Right cardiac atrium (tissue), 5 donors: ENCODE measurements around the gene DZIP1L. TPM values are rescaled to one million over a fixed set of nuclear protein-coding genes. Genes with fewer than 3 reads are reported as not detected.

Source experiments
- ATAC-seq, 2 donors: fragments of 200-7000 bp; cut with Tn5 transposase; one replicate each; pipeline versions ENCODE4 v1.8.0 to v1.9.1; 2020; ENCODE audit warnings: moderate library complexity in 2 of 2, mild to moderate bottlenecking in 1 of 2
- DNase-seq, 3 donors: peaks; one replicate each; pipeline ENCODE4 v3.0.0-alpha.2; 2020
- H3K27ac ChIP-seq: one replicate; pipeline ENCODE4 v1.5.1; 2013; ENCODE audit warnings: mild to moderate bottlenecking, low read length, control low read depth, moderate library complexity
- H3K27me3 ChIP-seq: one replicate; pipeline ENCODE4 v1.6.1; 2013; ENCODE audit not compliant: control insufficient read depth, insufficient read depth
- H3K4me1 ChIP-seq: one replicate; pipeline ENCODE4 v1.6.1; 2013; ENCODE audit warnings: low read length; ENCODE audit not compliant: control insufficient read depth, insufficient read depth
- H3K4me3 ChIP-seq: one replicate; pipeline ENCODE4 v1.5.1; 2013; ENCODE audit warnings: low read length, control low read depth
- H3K9me3 ChIP-seq: one replicate; pipeline ENCODE4 v1.6.1; 2013; ENCODE audit warnings: low read length; ENCODE audit not compliant: control insufficient read depth
- WGBS: extraction: QIAGEN DNeasy Blood & Tissue Kit; methylation state at CpG from one replicate; pipeline ENCODE4 v1.1.7; 2013; 5-methylcytosine and 5-hydroxymethylcytosine counted together
- intact Hi-C, 4 donors: fragments of 100-400 bp; cut with DNase I; formaldehyde crosslinking; loops; one replicate each; pipeline versions ENCODE4 v1.11.0 to v1.14.0; 2022 to 2023
- polyA plus RNA-seq: library from polyadenylated mRNA; stranded (reverse); fragments of 200-250 nt; gene quantifications from one replicate; pipeline ENCODE4 v1.2.3, GENCODE V29; 2013
- total RNA-seq, 4 donors: library from RNA; stranded (reverse); fragmentation: NEBNext Ultra II Directional; extraction: Animal tissue kit (Norgen Biotek cat#: 25700); gene quantifications; one replicate each; pipeline ENCODE4 v1.2.1, GENCODE V29; 2021
- donor health status: healthy with polysubstance abuse.
- donor health status: DM: no; HTN: yes; CAD: no.
- donor health status: DM: no; HTN: no; CAD: no.
- donor health status: DM: no; HTN: yes; CAD: no; lungs with severe emphysema.
- donor health status: DM: yes; HTN: yes; CAD: no.

DZIP1L gene
- total and polyA plus RNA-seq, 5 donors = 2.6 to 6.2 (median 3.8) TPM

DNA sequence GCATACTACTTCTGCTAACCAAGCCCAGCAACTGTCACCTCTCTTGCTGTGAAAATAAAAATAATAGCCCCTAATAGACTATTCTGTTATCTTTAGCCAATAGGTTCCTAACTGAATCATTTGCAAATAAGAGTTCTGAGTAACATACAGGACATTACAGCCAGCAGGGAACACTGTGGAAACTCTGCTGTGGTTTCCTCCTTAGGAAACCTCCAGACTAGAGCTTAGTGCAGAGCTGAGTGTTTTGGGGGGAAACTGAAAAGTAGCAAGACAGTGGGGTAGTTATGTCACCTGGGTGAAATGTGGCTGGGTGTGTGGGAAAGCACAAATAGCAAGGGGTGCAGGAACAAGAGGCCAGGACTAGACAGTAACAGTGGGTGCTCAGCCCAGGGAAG, 32.4 kb downstream of the DZIP1L start:
- ATAC-seq (no peak), DNase-seq (no peak)
- Histone ChIP-seq H3K4me3 (no peak overlapping the region), H3K27me3 (no peaks in the 10 kb centered on the region), H3K27ac (no peak overlapping the region), H3K4me1 (no peaks in the 10 kb centered on the region), H3K9me3 (no peaks in the 10 kb centered on the region)
- intact Hi-C loops = no loop called here

DNA sequence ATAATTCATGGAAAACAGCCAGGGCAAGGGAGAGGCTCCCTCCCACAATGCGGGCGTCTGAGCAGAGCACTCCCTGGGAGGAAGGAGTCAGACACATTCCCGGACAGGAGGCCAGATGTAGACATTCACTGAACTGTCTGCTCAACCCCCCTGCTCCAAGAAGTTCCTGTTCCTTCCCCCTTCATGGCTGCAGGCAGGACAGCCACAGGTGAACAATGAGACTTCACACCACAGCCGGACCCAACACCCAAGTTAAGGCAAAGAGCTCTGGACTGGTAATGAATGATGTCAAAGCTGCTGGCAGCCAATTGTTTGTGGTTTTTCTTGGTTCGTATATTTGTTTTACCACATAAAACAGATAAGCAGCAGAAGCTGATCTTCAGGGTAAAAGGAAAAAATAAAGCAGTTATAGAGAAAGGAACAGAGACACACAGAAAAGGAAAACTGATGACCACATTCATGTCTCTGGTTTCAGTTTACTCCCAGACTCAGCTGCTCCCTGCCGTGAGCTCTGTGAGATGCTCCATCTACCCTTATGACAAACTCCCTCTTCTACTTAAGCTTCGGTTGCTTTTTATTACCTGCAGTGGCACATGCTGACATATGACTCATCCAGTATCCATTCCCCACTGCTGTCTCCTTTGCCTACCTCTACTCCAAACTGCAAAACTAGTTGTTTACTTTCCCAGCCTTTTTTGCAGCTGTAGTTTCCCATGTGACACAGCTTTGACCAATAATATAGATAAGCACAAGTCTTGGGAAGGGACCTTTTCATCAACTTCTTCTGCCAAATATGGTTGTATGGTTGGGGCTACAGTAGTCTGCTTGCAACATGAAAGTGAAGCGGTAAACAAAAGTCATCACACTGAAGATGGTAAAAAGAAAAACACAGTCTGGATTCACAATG, 33.1 kb downstream of the DZIP1L start:
- 47% methylated on average over 8 of the region's 8 CpGs for WGBS
- no peaks in the 10 kb centered on the region for H3K27me3 ChIP-seq
- ATAC-seq (peak; percentile 75 to 80), DNase-seq (peak in 1 of 3 donors; percentile 61)
- intact Hi-C loops = no loop called here
- H3K4me1 ChIP-seq = no peaks in the 10 kb centered on the region
- peak overlapping the region; percentile 31 for H3K27ac ChIP-seq
- H3K9me3 ChIP-seq = no peaks in the 10 kb centered on the region
- H3K4me3 ChIP-seq = no peak overlapping the region

DNA sequence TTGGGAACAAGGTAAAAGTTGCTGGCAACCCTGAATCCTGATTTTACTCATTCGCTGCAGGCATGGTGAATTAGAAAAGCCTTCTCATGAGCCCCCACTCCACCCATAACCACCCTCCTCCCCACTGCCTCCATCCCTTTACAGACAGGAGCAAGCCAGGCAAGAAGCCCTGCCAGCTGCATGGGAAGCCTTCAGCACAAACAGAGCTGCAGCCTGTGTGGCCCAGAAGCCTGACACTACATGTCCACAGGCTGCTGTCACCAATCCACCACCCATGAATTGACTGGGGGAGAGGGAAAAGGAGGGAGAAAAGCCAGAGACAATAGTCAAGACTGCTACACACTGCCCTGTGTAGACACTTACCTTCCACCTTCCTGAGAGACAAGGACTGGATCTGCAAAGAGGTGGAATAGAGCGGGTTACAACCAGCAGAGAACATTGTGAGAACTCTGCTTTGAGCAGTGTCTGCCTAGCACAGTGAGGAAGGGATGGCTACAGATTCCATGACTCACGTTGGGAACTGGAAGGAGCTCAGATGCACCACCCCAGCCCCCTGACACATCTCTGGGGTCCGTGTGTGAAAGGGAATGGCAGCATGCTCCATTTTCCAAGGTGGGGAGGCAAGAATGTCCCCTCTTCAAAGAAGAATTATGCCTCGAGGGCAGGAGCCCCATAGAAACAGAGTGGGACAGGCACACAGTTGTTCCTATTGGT, 33.9 kb downstream of the DZIP1L start:
- Histone ChIP-seq H3K27ac (no peak overlapping the region), H3K9me3 (no peaks in the 10 kb centered on the region), H3K27me3 (no peaks in the 10 kb centered on the region), H3K4me3 (no peak overlapping the region), H3K4me1 (no peaks in the 10 kb centered on the region)
- peak; percentile 53 to 68 for ATAC-seq
- DNase-seq = no peak
- 70% methylated on average over 5 of the region's 5 CpGs for WGBS
- intact Hi-C loops = no loop called here

DNA sequence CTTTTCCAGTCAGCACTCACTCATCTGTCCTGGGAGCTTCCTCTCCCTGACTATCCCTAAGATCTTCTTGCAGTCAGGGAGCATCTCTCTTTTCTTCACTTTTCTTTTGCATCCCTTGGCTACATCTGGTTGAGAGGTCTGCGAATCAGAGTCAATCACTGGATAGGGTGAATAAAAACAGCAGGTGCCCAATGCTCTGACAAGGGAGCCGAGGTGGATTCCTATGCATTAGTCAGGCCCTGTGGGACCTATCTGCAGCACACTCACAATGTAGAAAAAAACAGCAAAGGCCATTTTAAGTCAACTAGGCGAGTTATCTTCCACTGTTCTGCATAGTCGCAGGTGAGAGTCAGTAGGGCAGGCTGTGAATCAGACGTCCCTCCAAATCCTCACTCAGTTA, 35.5 kb downstream of the DZIP1L start:
- H3K27me3 ChIP-seq = no peaks in the 10 kb centered on the region
- H3K4me3 ChIP-seq = no peak overlapping the region
- intact Hi-C loops = no loop called here
- WGBS = 88% methylated on average over 5 of the region's 5 CpGs
- no peaks in the 10 kb centered on the region for H3K9me3 ChIP-seq
- no peak overlapping the region for H3K27ac ChIP-seq
- DNase-seq (no peak), ATAC-seq (no peak)
- H3K4me1 ChIP-seq = no peaks in the 10 kb centered on the region

DNA sequence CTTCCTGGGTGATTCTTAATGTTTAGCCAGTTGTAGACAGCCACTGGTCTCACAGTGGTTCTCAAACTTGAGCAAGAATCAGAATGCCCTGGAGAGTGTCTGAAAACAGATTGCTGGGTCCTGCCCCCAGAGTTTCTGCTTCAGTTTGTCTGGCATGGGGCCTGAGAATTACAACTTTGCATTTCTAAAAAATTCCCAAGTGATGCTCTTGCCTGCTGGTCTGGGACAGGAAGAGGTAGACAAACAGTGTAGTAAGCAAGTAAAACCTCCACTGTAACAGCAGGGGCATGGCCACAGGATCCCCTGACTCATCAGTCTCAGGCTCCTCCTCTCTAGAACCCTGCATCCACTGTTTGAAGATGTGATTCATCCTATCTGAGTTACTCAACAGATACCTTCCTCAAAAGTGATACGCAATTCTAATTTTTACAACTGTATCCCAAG, 36.5 kb downstream of the DZIP1L start:
- Histone ChIP-seq H3K4me1 (no peaks in the 10 kb centered on the region), H3K9me3 (no peaks in the 10 kb centered on the region), H3K27ac (no peak overlapping the region), H3K27me3 (no peaks in the 10 kb centered on the region), H3K4me3 (no peak overlapping the region)
- intact Hi-C loops = no loop called here
- ATAC-seq (peak in 1 of 2 donors; percentile 42), DNase-seq (no peak)
- 0% methylated on average over 1 of the region's 1 CpG for WGBS

DNA sequence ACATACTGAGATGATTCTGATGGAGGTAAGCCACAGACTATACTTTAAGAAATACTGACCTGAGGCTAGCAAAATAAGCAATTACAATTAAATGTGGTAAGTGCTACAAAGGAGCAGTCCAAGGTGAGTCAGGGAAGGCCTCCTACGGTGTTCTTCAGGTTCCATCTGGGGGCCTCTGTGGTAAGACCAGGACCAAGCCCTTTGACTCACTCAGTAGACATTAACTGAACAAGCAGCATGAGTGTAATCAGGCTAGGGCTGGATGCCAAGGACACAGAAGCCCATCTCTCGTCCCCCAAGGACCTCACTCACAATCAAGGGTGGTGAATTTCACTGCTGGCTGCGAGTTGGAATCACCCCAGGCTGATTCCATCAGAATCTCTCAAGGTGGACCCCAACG, 37.3 kb downstream of the DZIP1L start:
- Histone ChIP-seq H3K4me1 (no peaks in the 10 kb centered on the region), H3K4me3 (no peak overlapping the region), H3K27me3 (no peaks in the 10 kb centered on the region), H3K9me3 (no peaks in the 10 kb centered on the region), H3K27ac (no peak overlapping the region)
- ATAC-seq = no peak
- intact Hi-C loops = no loop called here
- no peak for DNase-seq
- WGBS = 85% methylated on average over 4 of the region's 4 CpGs

DNA sequence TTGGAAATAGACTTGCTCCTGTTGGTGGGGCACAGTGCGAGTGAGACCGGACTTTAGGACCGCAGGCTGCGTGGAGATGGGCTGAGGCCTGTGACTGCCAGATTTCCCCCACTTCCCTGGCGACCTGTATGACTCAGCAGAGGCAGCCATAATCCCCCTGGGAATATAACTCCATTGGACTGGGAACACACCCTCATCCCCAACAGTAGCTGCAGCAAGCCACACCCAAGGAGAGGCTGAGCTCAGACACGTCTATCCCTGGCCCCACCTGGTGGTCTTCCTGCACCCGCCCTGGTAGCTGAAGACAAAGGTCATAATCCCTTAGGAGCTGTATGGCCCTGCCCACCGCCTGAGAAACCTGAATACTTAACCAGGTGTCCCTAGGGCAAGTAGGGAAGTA, 42.6 kb downstream of the DZIP1L start:
- WGBS = 83% methylated on average over 8 of the region's 8 CpGs
- no peaks in the 10 kb centered on the region for H3K9me3 ChIP-seq
- no peak overlapping the region for H3K27ac ChIP-seq
- ATAC-seq = no peak
- H3K4me3 ChIP-seq = no peak overlapping the region
- no peaks in the 10 kb centered on the region for H3K27me3 ChIP-seq
- H3K4me1 ChIP-seq = no peaks in the 10 kb centered on the region
- intact Hi-C loops = no loop called here
- DNase-seq = no peak

DNA sequence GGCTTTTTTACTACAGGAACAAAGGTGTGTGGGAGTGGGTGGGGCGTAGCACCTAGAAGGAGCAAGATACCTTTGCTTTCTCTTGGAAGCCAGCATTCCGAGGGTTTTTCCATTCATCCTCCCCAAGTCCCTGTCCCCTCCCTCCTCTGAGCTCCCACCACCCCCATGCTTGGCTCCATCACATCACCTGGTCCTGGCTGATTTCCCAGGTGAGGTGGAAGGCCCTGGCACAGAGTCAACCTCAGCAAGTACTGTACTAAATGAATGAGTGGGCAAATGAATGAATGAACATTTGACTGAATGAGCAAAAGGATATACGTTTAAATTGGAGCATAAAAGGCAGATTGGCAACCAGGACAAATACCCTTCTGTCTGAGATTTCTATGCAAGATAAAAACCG, 45.4 kb downstream of the DZIP1L start:
- intact Hi-C loops = loop anchor here in 1 of 4 donors (2.0 kb wide), 1 partner anchor 49 kb away; no protein-coding TSS in a partner anchor
- WGBS = 84% methylated on average over 4 of the region's 4 CpGs
- DNase-seq (no peak), ATAC-seq (no peak)
- Histone ChIP-seq H3K9me3 (no peaks in the 10 kb centered on the region), H3K4me3 (no peak overlapping the region), H3K27ac (no peak overlapping the region), H3K27me3 (no peaks in the 10 kb centered on the region), H3K4me1 (no peaks in the 10 kb centered on the region)

DNA sequence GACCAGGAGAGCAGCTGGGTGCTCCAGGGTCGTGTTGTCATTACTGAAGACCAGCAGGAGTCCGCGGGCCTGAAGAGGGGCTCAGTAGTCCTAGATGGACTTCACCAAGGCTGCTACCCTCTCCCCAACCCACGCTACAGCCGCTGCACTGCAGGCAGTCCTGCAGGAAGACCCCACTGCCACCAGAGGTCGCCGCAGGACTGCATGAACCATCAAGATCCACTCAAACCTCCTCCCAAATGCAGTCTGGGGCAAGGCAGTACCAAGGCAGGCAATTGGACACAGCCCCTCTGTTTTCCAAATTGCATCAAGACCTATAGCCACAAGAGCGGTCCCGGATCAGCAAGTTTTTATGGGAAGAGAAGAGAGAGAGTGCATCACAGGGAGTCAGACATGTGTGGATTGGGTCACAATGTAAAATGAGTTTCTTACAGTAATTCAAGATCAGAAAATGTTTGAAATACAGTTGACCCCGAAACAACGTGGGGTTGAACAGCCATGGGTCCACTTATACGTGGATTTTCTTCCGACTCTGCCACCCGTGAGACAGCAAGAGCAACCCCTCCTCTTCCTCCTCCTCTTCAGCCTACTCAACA, 46.7 kb downstream of the DZIP1L start:
- H3K4me1 ChIP-seq = no peaks in the 10 kb centered on the region
- intact Hi-C loops = loop anchor here in 3 of 4 donors (2.0 to 10.0 kb wide), 2 partner anchors 46 to 50 kb away; partner anchors contain the start of gene DZIP1L (in 1 of the 3)
- DNase-seq (peak; percentile 84 to 89 (median 88)), ATAC-seq (peak; percentile 90 to 92)
- H3K27ac ChIP-seq = no peak overlapping the region
- no peaks in the 10 kb centered on the region for H3K27me3 ChIP-seq
- 27% methylated on average over 14 of the region's 14 CpGs for WGBS
- no peak overlapping the region for H3K4me3 ChIP-seq
- H3K9me3 ChIP-seq = no peaks in the 10 kb centered on the region

DNA sequence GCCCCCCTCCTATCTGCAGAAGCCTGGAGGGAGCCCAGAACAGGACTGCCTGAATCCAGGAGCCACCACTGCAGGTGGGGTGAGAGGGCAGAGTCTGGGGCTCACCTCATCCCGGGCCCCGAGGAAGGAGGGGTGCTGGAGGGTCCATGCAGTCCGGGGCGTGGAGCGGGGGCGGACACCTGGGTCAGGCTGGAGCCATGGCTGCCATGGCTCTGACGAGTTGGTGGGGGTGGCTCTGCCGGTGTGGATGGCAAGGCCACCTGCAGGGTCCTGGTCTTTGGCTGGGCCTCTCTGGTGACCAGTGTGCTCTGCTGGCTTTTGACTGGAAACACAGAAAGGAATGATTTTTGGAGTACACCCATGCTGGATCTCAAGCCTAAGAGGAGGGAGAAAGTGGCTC, 47.4 kb downstream of the DZIP1L start:
- H3K9me3 ChIP-seq = no peaks in the 10 kb centered on the region
- DNase-seq (no peak), ATAC-seq (peak; percentile 11 to 30)
- no peaks in the 10 kb centered on the region for H3K4me1 ChIP-seq
- H3K4me3 ChIP-seq = no peak overlapping the region
- no peak overlapping the region for H3K27ac ChIP-seq
- WGBS = 78% methylated on average over 8 of the region's 8 CpGs
- no peaks in the 10 kb centered on the region for H3K27me3 ChIP-seq
- intact Hi-C loops = loop anchor here in 3 of 4 donors (2.0 to 10.0 kb wide), 2 partner anchors 47 to 51 kb away; partner anchors contain the start of gene DZIP1L (in 1 of the 3)

DNA sequence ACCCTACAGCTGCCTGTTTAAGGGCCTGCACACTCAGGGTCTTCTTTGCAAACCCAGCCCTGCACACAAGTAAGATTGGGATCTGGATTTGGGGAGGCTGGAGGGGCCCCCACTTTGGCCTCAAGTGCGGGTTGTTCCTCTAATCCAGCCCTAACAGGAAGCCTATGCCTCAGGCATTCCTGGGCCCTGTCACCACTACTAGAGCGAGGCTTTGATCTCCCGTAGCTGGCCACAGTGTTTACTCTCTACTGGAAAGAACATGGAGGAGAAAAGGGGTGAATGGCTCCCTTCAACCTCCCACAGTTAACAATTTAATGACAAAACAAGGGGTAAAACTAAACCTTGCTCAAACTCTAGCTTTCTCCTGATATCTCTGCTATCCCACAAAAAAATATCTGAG, 48.4 kb downstream of the DZIP1L start:
- intact Hi-C loops = loop anchor here in 1 of 4 donors (10.0 kb wide), 1 partner anchor 48 kb away; the partner anchor contains the start of gene DZIP1L
- Histone ChIP-seq H3K4me3 (no peak overlapping the region), H3K27me3 (no peaks in the 10 kb centered on the region), H3K9me3 (no peaks in the 10 kb centered on the region), H3K27ac (no peak overlapping the region), H3K4me1 (no peaks in the 10 kb centered on the region)
- 88% methylated on average over 3 of the region's 3 CpGs for WGBS
- ATAC-seq (no peak), DNase-seq (no peak)
